ENCODE results near the gene CES2. TPM values are rescaled to one million over a fixed set of nuclear protein-coding genes. Genes with fewer than 3 reads are reported as not detected.

CES2 gene
- polyA plus RNA-seq, 2 of the 4 experiments (the other 2 are of a cell fraction), result 20.3 to 20.4 TPM

GRCh38 chr16:66923247-66923731, 12.0 kb upstream of the CES2 start (continued):
- TF ChIP-seq ELK1 (IDR thresholded peaks at IDR 0.05; ENCODE audit: low read depth, low read length) (no peak), ZNF302 (CRISPR knock-in tag; IDR thresholded peaks at IDR 0.05) (no peak), TP53 (CRISPR knock-in tag; IDR thresholded peaks at IDR 0.05) (no peak), CBX2 (IDR thresholded peaks at IDR 0.05; ENCODE audit: borderline replicate concordance, low read depth) (no peak), KDM5A (IDR thresholded peaks at IDR 0.05) (no peak), NFE2L2 (conservative IDR thresholded peaks at IDR 0.05; ENCODE audit: low read length) (no peak), HOXB5 (CRISPR knock-in tag; IDR thresholded peaks at IDR 0.05) (no peak), ATOH8 (CRISPR knock-in tag; IDR thresholded peaks at IDR 0.05; ENCODE audit: low read depth) (no peak), KDM1A (IDR thresholded peaks at IDR 0.05; ENCODE audit: low read depth) (no peak)

- DNase-seq (ENCODE audit: low read depth in 1 of 2, low spot score in 1 of 2) (no peak), FAIRE-seq (no peak), ATAC-seq (no peak)
- Histone ChIP-seq H3K4me1 (peaks cover 30% of the 10 kb centered on the region), H3K27ac (no peak overlapping the region), H3K9me3 (no peaks in the 10 kb centered on the region), H3K4me2 (no peak overlapping the region), H3K4me3 (no peak overlapping the region)
- ChIA-PET CTCF (interaction anchor here (0.7 to 29.9 kb wide), 6 partner anchors 19 to 231 kb away, joined by 3 to 837 read pairs (median 3); partner anchors contain the start of genes CDH16, NAE1 and PDP2), POLR2A (no interaction called here)
- TF ChIP-seq RAD21 (conservative IDR thresholded peaks at IDR 0.05 in 1 of 2, IDR thresholded peaks at IDR 0.05 in 1 of 2), result no peak
- TF ChIP-seq USF2 (IDR thresholded peaks at IDR 0.05), result no peak
- TF ChIP-seq KDM5A (IDR thresholded peaks at IDR 0.05), result no peak
- no peak for TF ChIP-seq TP53 (CRISPR knock-in tag; IDR thresholded peaks at IDR 0.05)
- TF ChIP-seq MAX (IDR thresholded peaks at IDR 0.05), result no peak
- no peak for TF ChIP-seq EHF (CRISPR knock-in tag; IDR thresholded peaks at IDR 0.05)
- no peak for TF ChIP-seq RFX5 (IDR thresholded peaks at IDR 0.05)
- no peak for TF ChIP-seq ZNF302 (CRISPR knock-in tag; IDR thresholded peaks at IDR 0.05)
- no peak for TF ChIP-seq ZFP36 (IDR thresholded peaks at IDR 0.05; ENCODE audit: borderline replicate concordance, partially characterized antibody)
- no peak for TF ChIP-seq HES2 (IDR thresholded peaks at IDR 0.05)
- no peak for TF ChIP-seq ATOH8 (CRISPR knock-in tag; IDR thresholded peaks at IDR 0.05; ENCODE audit: low read depth)
- TF ChIP-seq MYC (IDR thresholded peaks at IDR 0.05; ENCODE audit: borderline replicate concordance, low read length), result no peak
- no peak for TF ChIP-seq SMC3 (IDR thresholded peaks at IDR 0.05)
- no peak for TF ChIP-seq CBX8 (IDR thresholded peaks at IDR 0.05)
- TF ChIP-seq HOXB13 (CRISPR knock-in tag; IDR thresholded peaks at IDR 0.05; ENCODE audit: low read depth), result no peak
- 84% methylated on average over 3 of the region's 3 CpGs for WGBS (ENCODE audit: missing lambda C conversion rate)
Observed at GRCh38 chr16:66923866-66924265, 11.4 kb upstream of the CES2 start.
